Measurements from ENCODE around the gene TMEM63C.

The TMEM63C gene, protein sequence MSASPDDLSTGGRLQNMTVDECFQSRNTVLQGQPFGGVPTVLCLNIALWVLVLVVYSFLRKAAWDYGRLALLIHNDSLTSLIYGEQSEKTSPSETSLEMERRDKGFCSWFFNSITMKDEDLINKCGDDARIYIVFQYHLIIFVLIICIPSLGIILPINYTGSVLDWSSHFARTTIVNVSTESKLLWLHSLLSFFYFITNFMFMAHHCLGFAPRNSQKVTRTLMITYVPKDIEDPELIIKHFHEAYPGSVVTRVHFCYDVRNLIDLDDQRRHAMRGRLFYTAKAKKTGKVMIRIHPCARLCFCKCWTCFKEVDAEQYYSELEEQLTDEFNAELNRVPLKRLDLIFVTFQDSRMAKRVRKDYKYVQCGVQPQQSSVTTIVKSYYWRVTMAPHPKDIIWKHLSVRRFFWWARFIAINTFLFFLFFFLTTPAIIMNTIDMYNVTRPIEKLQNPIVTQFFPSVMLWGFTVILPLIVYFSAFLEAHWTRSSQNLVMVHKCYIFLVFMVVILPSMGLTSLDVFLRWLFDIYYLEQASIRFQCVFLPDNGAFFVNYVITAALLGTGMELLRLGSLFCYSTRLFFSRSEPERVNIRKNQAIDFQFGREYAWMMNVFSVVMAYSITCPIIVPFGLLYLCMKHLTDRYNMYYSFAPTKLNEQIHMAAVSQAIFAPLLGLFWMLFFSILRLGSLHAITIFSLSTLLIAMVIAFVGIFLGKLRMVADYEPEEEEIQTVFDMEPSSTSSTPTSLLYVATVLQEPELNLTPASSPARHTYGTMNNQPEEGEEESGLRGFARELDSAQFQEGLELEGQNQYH

GRCh38 chr14:77181603-77182437 is at the start of gene TMEM63C:
TMEM63C (plus strand) TSS chr14:77181798; CDS start chr14:77218814, 37,016 bp downstream.
- peak; percentile 62 for DNase-seq

DNA sequence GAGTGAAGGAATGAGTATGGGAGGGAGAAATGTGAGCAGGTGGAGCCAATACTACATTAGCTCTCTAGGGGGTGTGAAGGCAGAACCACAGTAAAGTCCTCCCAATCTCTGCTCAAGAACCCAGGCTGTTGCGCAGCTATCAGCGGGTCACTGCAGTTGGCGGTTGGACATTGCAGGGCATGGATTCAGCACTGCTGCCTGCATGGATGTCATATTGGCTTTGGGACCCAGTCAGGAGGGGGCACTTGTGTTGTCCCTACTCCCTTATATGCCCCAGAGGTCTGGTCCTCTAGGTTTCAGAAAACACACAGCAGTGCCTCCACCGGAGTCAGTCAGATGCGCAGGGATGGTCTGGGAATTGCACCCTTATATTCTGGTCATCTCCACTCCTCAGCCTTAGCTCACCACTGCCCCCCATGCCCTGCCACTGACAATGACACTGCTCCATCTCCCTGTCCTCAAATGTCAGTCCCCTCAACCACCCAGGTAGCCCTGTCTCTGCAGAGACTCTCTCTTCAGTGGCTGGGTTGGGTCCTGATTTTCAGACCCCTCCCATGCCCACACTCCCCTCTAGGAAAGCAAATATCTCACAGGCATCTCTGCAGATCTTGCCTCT is 49.6 kb upstream of the TMEM63C start:
- DNase-seq: no peak

DNA sequence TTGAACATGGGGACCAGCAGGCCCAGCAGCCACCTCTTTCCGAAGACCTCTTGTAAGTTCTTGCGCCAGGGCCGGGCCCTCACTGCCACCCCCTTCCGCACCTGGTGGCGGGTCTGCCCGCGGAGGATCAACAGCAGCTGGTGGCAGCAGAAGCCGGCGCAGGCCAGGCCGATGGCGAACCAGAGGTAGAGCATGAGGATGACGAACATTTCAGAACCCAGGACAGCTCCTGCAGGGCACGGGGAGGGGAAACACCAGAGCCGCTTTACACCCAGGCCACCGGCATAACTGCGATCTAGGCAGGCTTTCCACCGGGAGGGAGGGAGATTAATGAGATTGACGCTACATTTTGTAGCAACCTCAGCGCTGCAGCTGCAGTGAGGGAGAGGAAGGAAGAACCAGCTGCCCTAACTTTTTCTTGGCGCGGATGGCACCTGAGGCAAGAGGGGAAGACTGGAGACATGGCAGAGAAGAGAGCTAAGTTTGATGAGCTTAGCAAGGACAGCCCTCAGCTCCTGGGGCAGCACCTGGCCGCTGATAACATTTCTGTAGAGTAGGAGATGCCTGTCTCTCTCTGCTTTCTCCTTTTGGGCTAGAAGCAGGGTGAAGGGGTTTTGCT is 47.8 kb upstream of the TMEM63C start:
- peak; percentile 40 for DNase-seq

DNA sequence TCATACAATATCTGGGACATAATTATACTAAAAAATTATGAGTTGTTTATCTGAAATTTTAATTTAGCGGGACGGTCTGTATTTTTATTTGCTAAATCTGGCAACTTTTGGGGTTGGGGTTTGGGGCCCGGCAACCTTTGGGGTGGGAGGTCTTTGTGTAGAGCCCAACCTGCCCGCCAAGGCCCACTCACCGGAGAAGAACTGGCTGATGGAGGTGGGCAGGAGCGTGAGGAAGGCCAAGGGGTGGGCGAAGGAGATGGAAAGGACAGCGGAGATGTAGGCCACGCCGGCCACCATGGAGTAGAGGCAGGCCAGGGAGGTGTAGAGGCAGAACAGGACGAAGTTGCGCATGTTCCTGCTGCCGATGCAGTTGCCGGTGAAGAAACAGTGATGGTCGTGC is 42.6 kb upstream of the TMEM63C start:
- DNase-seq: no peak

- no peak for DNase-seq
Observed at GRCh38 chr14:77139540-77140358, 41.8 kb upstream of the TMEM63C start.

DNA sequence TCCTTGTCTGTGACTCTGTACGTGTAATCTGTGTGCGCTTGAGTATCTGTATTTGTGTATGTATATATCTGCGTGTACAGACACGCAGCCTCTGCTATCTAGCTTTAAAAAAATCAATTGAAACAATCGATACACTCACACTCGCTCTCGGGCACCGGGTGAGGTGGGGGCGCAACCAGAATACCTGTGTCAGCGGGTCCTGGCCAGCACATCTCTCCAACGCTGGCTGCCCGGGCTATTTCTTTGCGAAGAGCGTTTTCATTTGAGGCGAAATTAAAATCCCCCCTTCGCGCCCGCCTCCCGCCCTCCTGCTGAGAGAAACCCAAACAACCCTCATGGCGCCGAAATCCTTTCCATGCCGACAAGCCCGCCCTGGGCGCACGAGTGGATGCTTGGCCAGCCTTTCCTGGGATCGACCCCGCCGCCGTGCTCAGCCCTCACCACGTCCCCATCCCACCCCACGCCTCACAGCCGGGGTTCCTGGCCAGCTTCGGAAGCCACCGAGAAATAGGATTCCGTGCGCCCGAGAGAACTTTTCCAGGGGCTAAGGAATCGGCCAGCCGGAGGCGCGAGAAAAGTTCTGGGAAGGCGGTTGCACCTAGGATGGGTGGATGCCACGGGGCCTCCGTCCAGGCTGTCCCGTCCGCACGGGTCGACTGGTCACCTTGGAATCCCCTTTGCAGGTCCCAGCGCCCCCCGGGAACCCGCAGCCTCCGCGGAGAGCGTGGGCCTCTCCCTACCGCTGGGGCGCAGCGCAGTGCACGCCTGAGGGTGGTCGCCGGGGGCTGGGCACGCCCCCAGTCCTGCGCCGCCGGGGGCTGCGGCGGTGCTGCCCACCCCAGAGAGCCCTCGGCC is 41.0 kb upstream of the TMEM63C start:
- no peak for DNase-seq

DNA sequence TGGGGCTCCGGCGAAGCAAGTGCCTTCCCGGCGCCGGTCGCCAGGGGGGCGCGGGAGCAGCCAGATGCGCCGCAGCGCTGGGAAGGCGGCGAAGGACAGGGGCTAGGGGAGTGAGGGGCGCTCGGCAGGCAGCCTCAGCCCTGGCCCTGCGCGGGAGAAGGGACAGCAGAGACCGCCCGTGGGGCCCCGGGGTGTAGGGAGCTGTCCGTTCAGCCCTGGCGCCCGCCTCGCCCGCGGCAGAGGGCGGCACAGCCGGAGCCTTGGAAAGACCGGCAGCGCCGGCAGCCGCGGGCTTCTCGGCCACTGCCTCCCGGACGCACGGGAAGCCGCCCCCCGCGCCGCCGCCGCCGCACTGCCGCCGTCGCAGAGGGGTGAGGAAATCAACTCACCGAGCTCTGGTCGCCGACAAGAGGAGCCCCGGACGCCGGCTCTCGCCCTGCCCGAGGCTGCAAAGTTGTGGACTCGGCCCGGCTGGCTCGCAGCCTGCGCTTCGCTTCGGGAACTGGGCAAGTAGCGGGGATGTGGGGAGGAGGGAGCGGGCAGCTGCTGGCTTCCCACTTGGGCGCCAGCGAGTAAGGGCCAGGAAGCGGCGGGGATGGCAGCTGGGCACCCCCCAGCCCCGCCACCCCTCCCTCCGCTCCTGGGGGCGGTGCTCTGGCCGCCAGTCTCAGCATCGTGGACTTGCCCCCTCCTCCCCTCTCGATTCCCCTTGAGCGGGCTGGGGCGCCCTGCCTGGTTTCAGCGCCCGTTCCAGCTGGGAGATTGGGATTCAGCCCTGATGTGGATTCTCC is 40.2 kb upstream of the TMEM63C start, which contains the start of gene ZDHHC22:
Gene ZDHHC22, minus strand, starts transcription at position 578 of the 791 bp plus-strand sequence. CDS start 2,053 bp downstream, outside the sequence.
- no peak for DNase-seq

- DNase-seq: no peak
Observed at GRCh38 chr14:77142005-77142800, 39.4 kb upstream of the TMEM63C start.

- no peak for DNase-seq
Observed at GRCh38 chr14:77143071-77143470, 38.5 kb upstream of the TMEM63C start.

GRCh38 chr14:77144412-77145115 is 37.0 kb upstream of the TMEM63C start:
- DNase-seq: no peak

GRCh38 chr14:77145975-77146740 is 35.4 kb upstream of the TMEM63C start:
- no peak for DNase-seq

GRCh38 chr14:77148510-77149231 is 32.9 kb upstream of the TMEM63C start:
- no peak for DNase-seq

- DNase-seq: no peak
Observed at GRCh38 chr14:77151245-77151644, 30.4 kb upstream of the TMEM63C start.

DNA sequence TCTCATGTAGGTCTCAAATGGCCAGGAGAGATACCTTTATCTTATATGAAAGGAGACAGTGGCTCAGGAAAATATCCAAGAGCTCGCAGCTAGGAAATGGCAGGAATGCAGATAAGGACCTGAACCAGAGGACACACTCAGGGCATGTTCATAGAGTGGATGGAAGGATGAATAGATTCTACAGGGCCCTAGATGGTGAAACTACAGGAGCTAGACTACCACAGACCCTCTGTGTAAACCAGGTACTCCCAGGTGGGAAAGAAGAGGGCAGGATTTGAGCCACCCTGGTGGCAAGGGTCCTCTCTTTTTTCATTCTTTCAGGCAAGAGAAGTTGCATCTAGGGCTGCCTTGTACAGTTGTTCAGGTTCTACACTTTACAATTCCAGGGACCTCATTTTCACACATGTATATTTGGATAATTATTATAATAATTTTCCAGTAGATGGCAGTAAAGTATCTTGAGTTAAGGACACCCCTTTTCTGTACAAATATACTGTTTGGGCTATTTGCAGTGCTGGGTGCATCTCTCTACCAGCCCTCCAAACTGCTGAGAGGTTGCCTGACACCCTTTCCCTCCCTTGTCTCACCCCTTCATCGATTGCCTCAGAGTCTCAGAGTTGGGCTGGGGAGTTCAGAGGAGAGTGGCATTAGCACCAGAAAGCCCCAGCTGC is 29.5 kb upstream of the TMEM63C start:
- DNase-seq: peak; percentile 9

DNA sequence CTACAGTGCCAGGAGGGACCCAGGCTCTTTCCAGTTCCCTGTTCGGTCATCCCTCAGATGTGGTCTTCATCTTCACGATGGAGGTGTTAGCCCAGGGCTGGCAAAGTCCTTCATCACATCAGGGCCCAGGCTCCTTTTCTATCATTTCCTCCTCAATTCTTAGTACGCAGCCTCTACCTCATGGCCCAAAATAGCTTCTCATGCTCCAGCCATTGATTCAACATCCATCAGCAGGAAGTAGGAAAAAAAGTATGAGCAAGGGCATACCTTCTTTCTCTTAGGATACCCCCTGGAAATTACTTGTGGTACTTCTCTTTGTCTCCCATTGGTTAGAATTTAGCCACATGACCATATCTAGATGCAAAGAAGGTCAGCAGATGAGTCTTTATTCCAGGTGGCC is 27.8 kb upstream of the TMEM63C start:
- DNase-seq: no peak

DNA sequence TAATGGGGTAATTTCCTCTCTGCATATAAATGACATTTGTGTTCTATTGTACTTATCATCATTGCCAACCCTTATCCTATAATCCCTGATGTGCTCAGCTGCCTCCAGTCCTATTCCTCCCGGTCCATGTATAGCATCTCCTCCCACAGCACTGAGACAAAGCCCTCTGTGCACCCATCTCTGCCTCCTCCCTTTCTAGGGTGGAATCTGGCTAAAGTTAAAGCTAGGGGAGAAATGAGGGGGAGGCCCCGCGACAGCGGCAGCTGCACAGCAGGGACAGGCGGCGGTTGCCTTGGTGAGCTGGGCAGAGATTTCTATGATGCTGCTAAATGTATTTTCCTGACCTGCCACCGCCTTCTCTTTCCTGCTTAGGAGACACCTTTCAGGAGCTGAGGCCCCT is 27.2 kb upstream of the TMEM63C start:
- DNase-seq: no peak
